Peyer's patch (tissue), 4 donors: ENCODE data around the gene ANKRD55. TPM values are rescaled to one million over a fixed set of nuclear protein-coding genes. Genes with fewer than 3 reads are reported as not detected.

Experiments
- DNase-seq, 3 donors: peaks; one replicate each; pipeline ENCODE4 v3.0.0-alpha.2; 2017 to 2019
- H3K27ac ChIP-seq, 4 donors: fragments of 200-600 bp; sonication (generic); one replicate each; pipeline ENCODE4 v1.5.1; 2016 to 2019
- H3K27me3 ChIP-seq, 2 donors: fragments of 200-600 bp; sonication (generic); one replicate each; pipeline ENCODE4 v1.5.1; 2019
- H3K36me3 ChIP-seq, 3 donors: fragments of 200-600 bp; sonication (generic); one replicate each; pipeline ENCODE4 v1.5.1; 2016 to 2019
- H3K4me1 ChIP-seq, 4 donors: fragments of 200-600 bp; sonication (generic); one replicate each; pipeline ENCODE4 v1.5.1; 2016 to 2019
- H3K4me3 ChIP-seq, 4 donors: fragments of 200-600 bp; sonication (generic); 1 replicate in 3 of 4; 2 replicates in 1 of 4; pipeline ENCODE4 v1.5.1; 2016 to 2019; ENCODE audit warnings: mild to moderate bottlenecking in 1 of 4
- H3K9me3 ChIP-seq, 4 donors: fragments of 200-600 bp; sonication (generic); one replicate each; pipeline ENCODE4 v1.5.1; 2016 to 2019; ENCODE audit warnings: mild to moderate bottlenecking in 1 of 4
- POLR2A ChIP-seq, 2 donors: fragments of 450-650 bp; IDR thresholded peaks; one replicate each; pipeline ENCODE4 v1.5.1; 2017; ENCODE audit warnings: antibody characterized with exemption in 2 of 2, mild to moderate bottlenecking in 2 of 2, moderate library complexity in 2 of 2
- total RNA-seq, 4 donors: library from RNA; depleted of rRNA; stranded (reverse); fragments of >200 nt; gene quantifications; one replicate each; pipeline ENCODE4 v1.1.0, GENCODE V29; 2016
- TF ChIP-seq, protein P1 (sequence below), 6 experiments: fragments of 450-650 bp in 4 of 6; fragments of 200-600 bp in 2 of 6; sonication (generic) in 1 of 6; IDR thresholded peaks; one replicate each; pipeline ENCODE4 v1.5.1; 2017 to 2019; ENCODE audit warnings: antibody characterized with exemption in 6 of 6, mild to moderate bottlenecking in 3 of 6, moderate library complexity in 1 of 6

The ANKRD55 gene
- total RNA-seq, 4 donors from 2014 or later, result 0.80 to 8.3 TPM; not detected in 2

DNA sequence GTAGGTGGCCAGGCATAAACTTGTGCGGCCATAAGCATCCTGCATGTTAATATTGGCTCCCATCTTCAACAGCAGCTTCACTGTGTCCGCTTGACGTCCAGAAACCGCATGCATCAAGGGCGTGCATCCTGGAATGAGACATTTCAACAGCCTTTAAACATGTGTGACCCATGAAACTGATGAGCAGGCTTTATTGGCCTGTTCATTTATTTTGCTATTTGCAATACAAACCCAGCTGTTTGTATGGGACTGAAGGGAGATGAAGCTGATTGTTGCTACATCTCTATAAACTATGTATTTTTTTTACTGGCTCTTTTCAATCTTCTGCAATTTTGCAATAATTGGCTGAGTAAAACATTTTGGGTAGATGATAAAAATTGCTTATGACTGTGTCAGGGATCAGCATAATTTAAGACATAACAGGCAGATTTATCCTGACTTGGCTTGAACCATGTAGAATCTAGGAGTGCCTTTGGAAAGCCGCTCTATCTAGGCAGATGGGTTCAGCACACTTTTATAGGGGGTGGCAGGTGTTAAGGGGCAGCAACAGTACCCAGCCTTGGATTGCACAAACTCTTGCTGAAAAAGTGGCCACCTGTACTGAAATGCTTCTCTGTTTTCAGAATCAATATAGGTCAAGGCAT is 56.9 kb downstream of the ANKRD55 start:
- no peak for DNase-seq
- no peaks in the 10 kb centered on the region for H3K9me3 ChIP-seq
- TF ChIP-seq, protein P1, sequence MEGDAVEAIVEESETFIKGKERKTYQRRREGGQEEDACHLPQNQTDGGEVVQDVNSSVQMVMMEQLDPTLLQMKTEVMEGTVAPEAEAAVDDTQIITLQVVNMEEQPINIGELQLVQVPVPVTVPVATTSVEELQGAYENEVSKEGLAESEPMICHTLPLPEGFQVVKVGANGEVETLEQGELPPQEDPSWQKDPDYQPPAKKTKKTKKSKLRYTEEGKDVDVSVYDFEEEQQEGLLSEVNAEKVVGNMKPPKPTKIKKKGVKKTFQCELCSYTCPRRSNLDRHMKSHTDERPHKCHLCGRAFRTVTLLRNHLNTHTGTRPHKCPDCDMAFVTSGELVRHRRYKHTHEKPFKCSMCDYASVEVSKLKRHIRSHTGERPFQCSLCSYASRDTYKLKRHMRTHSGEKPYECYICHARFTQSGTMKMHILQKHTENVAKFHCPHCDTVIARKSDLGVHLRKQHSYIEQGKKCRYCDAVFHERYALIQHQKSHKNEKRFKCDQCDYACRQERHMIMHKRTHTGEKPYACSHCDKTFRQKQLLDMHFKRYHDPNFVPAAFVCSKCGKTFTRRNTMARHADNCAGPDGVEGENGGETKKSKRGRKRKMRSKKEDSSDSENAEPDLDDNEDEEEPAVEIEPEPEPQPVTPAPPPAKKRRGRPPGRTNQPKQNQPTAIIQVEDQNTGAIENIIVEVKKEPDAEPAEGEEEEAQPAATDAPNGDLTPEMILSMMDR (IDR thresholded peaks at IDR 0.05), result no peak
- no peak for TF ChIP-seq POLR2A (IDR thresholded peaks at IDR 0.05)
- H3K27me3 ChIP-seq, result no peaks in the 10 kb centered on the region
- H3K4me1 ChIP-seq, result no peaks in the 10 kb centered on the region
- peak overlapping the region; percentile 11 to 59 (median 40) for H3K27ac ChIP-seq
- H3K36me3 ChIP-seq, result no peaks in the 10 kb centered on the region
- H3K4me3 ChIP-seq, result no peak overlapping the region

DNA sequence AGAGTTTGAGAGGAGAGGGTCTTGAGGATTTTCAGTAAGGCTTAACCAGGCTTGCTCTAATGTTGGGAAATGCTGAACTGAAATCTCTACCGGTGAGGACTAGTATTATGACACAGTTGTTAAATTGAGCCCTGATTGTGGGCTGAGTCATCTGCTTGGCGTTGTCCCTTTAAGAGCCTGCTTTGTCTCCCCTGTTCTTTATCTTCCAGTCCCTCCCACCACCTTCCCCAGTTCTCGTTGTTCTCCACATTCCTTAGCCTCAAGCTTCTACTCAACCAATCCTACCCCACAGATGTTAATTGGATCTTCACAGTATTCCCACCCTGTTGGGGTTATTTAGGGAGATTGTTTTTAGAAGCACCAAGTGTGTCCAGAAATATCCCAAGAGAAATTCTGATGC is 57.6 kb downstream of the ANKRD55 start:
- no peak for TF ChIP-seq POLR2A (IDR thresholded peaks at IDR 0.05)
- TF ChIP-seq, protein P1 (IDR thresholded peaks at IDR 0.05), result no peak
- no peaks in the 10 kb centered on the region for H3K36me3 ChIP-seq
- H3K4me3 ChIP-seq, result no peak overlapping the region
- H3K27ac ChIP-seq, result peak overlapping the region; percentile 11 to 59 (median 40)
- no peak for DNase-seq
- H3K4me1 ChIP-seq, result no peaks in the 10 kb centered on the region
- H3K27me3 ChIP-seq, result no peaks in the 10 kb centered on the region
- no peaks in the 10 kb centered on the region for H3K9me3 ChIP-seq

DNA sequence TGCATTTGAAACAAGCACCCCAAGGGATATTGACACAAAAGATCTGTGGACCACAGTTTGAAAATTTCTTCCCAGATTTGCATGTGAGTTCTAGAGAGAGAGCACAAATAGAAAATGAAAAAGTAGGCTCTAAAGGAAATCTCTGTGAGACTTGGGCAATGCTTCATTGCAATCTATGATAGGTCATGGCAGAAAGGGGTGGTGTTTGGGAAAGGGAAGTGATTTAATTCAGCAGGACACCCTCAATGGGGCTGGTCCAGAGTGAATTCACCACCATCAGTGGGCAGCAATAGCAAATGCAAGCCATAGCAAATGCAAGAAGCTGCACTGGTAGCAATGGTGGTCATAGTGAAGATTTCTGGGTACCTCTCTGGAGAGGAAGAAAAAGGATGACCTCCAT is 58.1 kb downstream of the ANKRD55 start:
- no peaks in the 10 kb centered on the region for H3K27me3 ChIP-seq
- H3K9me3 ChIP-seq, result no peaks in the 10 kb centered on the region
- TF ChIP-seq, protein P1 (IDR thresholded peaks at IDR 0.05), result no peak
- no peak for TF ChIP-seq POLR2A (IDR thresholded peaks at IDR 0.05)
- H3K4me1 ChIP-seq, result no peaks in the 10 kb centered on the region
- H3K36me3 ChIP-seq, result no peaks in the 10 kb centered on the region
- peak overlapping the region in 3 of 4 donors; percentile 38 to 59 (median 42) for H3K27ac ChIP-seq
- DNase-seq, result no peak
- no peak overlapping the region for H3K4me3 ChIP-seq

DNA sequence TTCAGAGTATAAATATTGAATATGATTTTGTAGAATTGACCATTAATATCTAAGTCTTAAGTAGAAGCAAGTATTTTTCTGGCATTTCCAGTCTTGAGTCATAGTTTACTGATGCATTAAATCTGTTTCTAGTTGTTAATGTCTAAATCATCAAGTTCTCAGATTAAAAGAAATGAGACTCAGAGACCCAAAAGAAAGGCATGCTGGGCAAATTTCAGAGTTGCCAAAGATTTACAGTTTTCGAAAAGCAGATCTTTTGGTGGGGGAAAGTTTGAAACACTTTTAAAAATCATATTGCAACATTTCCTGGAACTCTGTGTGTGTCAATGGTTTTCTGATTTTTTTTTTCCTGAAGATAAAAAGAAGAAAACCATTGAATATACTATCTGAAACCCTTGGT is 60.9 kb downstream of the ANKRD55 start:
- Histone ChIP-seq H3K4me1 (no peaks in the 10 kb centered on the region), H3K4me3 (no peak overlapping the region), H3K9me3 (no peaks in the 10 kb centered on the region), H3K27ac (peak overlapping the region in 1 of 4 donors; percentile 14), H3K27me3 (no peaks in the 10 kb centered on the region), H3K36me3 (no peaks in the 10 kb centered on the region)
- DNase-seq, result no peak
- TF ChIP-seq POLR2A (IDR thresholded peaks at IDR 0.05), result no peak
- TF ChIP-seq, protein P1 (IDR thresholded peaks at IDR 0.05), result no peak

DNA sequence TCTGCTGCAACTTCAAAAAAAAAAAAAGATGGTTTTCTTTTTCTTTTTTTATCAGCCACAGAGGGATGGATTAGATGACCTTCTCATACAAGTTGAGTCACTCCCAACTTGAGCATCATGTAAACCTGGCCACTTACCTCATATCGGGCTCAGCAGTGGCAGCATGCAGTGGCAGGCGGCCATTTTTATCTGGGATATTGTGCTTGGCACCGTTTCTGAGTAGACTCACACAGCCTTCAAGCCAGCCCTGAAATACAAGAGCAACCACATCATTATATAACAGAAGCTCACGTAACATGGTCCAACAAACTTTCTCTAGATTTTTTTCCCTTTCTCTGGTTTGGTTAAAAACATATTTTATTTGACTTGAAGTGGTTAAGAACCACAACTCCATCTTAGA is 62.6 kb downstream of the ANKRD55 start:
- H3K4me3 ChIP-seq, result no peak overlapping the region
- no peaks in the 10 kb centered on the region for H3K9me3 ChIP-seq
- H3K27ac ChIP-seq, result no peak overlapping the region
- no peak for DNase-seq
- H3K4me1 ChIP-seq, result no peaks in the 10 kb centered on the region
- no peak for TF ChIP-seq POLR2A (IDR thresholded peaks at IDR 0.05)
- TF ChIP-seq, protein P1 (IDR thresholded peaks at IDR 0.05), result no peak
- no peaks in the 10 kb centered on the region for H3K27me3 ChIP-seq
- no peaks in the 10 kb centered on the region for H3K36me3 ChIP-seq
